Activated CD4-positive, alpha-beta T cell treated with anti-CD3 and anti-CD28 coated beads, Interleukin-2, amount 50 U/mL, for 48 hours (primary cell): ENCODE data around the gene SEMA3C.

Source experiments
- DNase-seq, 2 experiments: peaks; one replicate each; pipeline ENCODE4 v3.0.0-alpha.2; 2020

The SEMA3C gene

DNA sequence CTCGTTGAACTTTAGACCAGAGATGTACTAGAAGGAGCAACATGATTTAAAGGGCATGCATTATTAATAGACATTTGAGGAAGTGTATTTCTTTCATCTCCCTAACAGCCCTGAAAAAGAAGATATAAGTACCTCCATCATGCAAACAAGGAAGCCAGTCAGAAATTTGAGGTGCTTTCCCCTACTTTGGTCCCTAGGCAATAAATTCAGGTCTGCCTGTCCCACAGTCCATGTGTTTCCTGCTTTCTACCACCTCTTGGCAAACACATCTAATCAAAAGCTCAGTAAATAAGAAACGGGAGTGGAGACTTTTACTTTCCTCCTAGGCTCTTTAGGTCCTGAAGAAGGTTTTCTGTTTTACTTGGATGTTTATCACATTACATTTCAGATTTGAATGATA is 5.2 kb upstream of the SEMA3C start:
- no peak for DNase-seq

DNA sequence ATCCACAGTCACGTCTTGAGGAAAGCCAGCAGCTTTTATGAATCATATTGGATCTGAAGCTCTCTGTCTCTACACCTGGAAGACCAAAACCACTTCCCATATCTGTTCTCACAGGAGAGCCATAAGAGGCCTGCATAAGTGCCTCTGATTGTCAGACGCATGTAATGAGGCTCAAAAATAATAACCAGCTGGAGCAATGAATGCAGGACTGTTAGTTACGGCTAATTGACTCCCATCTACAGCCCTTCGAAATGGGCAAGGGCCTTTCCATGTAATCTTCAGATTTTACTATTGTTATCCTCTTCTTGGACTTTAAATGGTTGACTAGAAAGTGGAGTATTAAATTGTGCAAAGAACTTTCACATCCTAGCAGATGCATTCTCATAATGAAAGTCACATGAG is 4.4 kb upstream of the SEMA3C start:
- no peak for DNase-seq

GRCh38 chr7:80922253-80923049 is 3.6 kb upstream of the SEMA3C start:
- DNase-seq: no peak

GRCh38 chr7:80921130-80921529 is 2.3 kb upstream of the SEMA3C start:
- DNase-seq: no peak

GRCh38 chr7:80918399-80918798 is 452 bp downstream of the SEMA3C start:
- no peak for DNase-seq

DNA sequence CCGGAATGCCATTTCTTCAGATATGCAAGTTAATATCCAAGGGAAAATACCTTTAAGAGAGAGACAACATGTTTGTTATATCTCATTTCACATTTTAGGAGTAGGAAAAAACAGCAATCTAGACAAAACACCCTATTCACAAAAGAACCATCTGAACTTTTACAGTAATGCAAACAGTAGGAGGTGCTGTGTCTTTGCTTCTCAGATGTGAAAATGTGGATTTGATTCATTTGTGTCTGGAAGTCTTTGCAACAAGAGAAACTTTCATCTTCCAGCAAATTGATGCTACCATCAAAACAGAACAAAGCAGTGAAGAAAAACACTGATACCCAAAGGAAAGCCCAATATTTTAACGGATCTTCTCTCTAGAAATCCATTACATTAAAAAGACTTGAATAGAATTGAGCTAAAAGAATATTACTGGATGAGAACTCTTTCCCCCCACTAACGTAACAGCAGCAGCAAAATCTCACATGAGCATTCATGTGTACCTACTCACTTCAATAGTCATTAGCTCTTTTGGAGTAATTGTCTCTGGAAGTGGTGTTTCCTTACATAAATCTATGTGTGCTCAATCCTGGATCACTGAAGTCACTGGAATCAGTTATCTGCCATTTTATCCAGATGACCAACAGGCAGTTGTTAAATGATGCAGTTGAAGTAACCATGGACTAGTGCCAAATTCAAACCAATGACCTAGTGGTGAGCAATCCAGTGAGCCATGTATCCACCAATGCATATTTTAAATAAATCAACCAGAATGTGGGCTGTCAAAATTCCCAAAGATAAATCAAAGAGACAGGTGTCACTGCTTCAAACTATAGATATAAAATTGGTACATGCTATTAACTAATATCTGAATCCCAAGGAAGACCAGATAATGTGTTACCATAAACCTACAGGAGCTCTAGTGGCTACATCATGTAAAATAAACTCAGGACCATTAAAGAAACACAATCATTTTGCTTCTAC is 1.8 kb downstream of the SEMA3C start:
- DNase-seq: no peak

- DNase-seq: no peak
Measured at GRCh38 chr7:80910228-80910627, 8.6 kb downstream of the SEMA3C start.

DNA sequence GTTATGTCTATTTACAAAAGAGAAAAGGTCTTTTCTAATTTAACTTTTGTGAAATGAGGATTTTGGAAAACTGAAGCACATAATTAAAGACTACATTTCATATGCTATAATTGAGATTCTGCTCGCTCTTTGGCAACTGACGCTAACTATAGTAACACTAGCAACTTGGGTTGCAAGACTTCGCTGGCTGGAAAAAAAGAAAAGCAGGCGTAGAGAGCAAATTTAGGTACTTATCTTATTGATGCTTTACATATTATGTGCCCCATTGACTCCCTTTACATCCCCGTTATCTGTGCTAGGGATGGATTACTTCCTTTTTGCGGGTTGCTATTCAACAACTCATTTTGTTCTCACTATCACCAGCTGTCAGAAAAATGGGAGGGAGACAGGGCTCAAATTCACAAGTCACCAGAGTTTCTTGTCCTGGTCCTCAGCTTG is 10.5 kb downstream of the SEMA3C start:
- DNase-seq: no peak

- no peak for DNase-seq
Measured at GRCh38 chr7:80907612-80908011, 11.2 kb downstream of the SEMA3C start.

- no peak for DNase-seq
Measured at GRCh38 chr7:80907141-80907601, 11.7 kb downstream of the SEMA3C start.

- no peak for DNase-seq
Measured at GRCh38 chr7:80905334-80905733, 13.5 kb downstream of the SEMA3C start.

DNA sequence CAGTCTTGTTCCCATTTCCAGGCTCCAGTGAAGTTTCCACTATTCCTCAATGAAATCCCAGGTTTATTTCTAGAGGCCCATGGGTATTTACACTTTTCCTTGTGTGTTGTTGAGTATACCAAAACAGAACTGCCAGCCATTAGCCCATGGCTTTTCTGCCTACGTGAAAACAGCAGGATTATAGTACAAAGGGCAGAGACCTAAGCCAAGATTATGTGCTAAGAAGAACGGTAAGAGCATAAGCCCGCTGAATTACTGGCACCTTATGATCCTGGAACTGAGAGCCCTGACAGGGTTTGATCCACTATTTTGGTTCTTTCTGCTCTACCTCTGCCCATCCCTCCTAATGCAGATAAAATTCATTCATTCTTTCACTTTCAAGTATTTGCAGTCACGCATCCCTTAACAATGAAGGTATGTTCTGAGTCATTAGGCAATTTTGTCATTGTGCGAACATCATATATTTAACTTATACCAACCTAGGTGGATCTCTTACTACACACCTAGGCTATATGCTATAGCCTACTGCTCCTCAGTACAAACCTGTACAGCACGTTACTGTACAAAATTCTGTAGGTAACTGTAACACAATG is 16.0 kb downstream of the SEMA3C start:
- no peak for DNase-seq

DNA sequence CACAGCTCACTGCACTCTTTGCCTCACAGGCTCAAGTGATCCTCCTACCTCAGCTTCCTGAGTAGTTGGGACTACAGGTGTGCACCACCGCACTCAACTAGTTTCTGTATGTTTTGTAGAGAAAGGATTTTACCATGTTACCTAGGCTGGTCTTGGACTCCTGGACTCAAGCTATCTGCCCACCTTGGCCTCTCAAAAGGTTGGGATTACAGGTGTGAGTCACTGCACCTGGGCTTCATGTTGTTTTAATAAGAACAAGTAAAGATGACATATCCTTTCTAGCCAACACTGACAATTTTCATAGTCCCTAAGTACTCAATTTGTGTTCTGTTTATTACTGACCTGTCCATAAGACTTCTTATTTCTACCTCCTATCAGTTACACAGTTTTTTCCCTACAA is 16.8 kb downstream of the SEMA3C start:
- DNase-seq: no peak

DNA sequence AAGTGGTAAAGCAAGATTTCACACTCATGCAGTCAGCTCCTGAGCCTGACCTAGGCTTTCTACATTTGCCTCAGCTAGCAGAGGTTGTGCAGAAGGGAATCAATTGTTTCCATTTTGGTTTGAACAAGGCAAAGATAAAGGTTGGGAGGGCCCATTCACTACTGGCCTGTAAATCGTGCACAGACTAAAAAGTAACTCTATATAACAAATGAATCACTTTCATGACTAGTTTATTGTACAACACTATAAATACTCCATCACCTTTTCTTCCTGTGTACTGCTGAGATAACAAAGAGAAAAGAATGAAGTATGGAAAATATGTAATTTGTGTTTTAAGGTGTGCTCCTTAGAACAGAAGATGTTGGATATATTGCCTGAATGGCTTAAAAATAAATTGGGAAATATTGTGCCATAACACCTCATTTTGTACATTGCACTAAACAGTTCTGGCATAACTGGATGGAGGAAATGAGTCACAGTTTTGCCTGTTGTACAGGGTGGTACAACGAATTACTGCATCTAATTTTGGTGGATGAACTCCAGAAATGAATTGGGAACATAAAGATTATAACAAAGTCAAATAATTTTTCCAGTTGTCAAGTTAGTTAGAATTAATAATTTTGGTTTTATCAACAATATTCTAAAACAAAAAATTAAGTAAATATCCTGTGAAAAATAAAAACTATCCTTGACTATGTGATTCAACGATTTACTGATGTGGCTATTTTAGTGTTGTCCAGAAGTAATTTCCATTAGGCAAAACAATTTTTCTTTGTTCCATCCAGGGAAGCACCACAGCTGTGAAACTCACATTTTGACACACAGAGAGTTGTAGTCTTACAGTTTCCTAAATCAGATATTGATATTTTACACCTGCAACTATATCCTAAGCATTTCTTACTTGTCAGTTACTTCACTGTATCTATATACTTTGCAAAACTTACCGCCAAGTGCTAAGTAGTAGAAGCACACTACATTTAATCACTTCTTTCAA is 18.0 kb downstream of the SEMA3C start:
- no peak for DNase-seq

- DNase-seq: no peak
Measured at GRCh38 chr7:80896906-80897598, 21.8 kb downstream of the SEMA3C start.

- DNase-seq: no peak
Measured at GRCh38 chr7:80895056-80895455, 23.8 kb downstream of the SEMA3C start.

DNA sequence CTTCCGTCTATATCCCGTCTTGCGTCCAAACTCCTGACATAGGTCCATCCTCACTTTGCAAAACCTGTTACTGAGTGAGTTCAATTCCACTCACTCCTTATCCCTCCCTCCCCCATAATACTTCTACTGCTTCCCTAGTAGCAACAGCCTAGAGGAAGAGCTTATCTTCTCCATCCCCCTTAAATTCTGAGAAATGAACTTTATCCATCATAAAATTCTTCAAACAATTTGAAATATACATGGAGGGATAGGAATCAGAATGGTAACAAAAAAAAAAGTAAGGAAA is 27.6 kb downstream of the SEMA3C start:
- no peak for DNase-seq

- no peak for DNase-seq
Measured at GRCh38 chr7:80890426-80891258, 28.2 kb downstream of the SEMA3C start.

DNA sequence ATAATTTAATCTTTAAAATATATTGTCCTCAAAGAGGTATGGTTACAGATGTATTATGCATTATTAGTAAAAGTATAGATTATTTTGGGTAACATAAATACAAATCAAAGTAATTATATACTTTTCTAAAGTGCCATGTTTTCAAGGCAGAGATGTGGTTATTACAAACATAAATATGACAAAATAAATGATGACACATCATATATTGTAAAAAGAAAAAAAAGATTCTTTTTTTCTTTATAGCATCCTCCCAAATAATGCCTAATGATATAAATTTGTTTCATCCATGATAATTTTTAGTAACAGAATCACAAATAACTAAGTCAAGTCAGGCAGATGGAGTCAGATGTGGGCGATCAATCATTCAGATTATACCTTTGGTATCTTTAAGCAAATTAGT is 29.3 kb downstream of the SEMA3C start:
- DNase-seq: no peak

- no peak for DNase-seq
Measured at GRCh38 chr7:80885757-80886156, 33.1 kb downstream of the SEMA3C start.
